ENCODE data around the gene TSPO2.

TSPO2 gene

GRCh38 chr6:41092421-41093140, 50.3 kb downstream of the TSPO2 start:
- Histone ChIP-seq H3K27me3 (ENCODE audit: control insufficient read depth in 3 of 3, insufficient read depth in 3 of 3, low read depth in 1 of 3, low read length in 3 of 3) (no peaks in the 10 kb centered on the region), H3K14ac (ENCODE audit: low read length) (no peak overlapping the region), H3K79me1 (ENCODE audit: low read depth, low read length) (no peaks in the 10 kb centered on the region), H3K18ac (ENCODE audit: low read length) (no peak overlapping the region), H2BK12ac (ENCODE audit: low read length) (no peak overlapping the region), H3K27ac (replicated peaks; ENCODE audit: low read length) (no peak overlapping the region), H2BK120ac (ENCODE audit: low read depth, low read length) (no peak overlapping the region), H2AFZ (ENCODE audit: low read length) (no peak overlapping the region), H3K4me3 (ENCODE audit: low read length in 2 of 2) (no peak overlapping the region), H3K4ac (ENCODE audit: low read length) (no peak overlapping the region), H3K9me3 (replicated peaks in 1 of 2; ENCODE audit: control insufficient read depth in 2 of 2, insufficient read depth in 1 of 2, low read depth in 1 of 2, low read length in 2 of 2) (no peaks in the 10 kb centered on the region), H3K36me3 (replicated peaks in 1 of 2; ENCODE audit: control insufficient read depth in 2 of 2, insufficient read depth in 2 of 2, low read length in 2 of 2) (peaks cover 42 to 97% of the 10 kb centered on the region in 2 donors), H3K4me2 (ENCODE audit: insufficient read depth, low read length, poor library complexity, severe bottlenecking) (no peak overlapping the region), H3K4me1 (ENCODE audit: control insufficient read depth in 2 of 2, insufficient read depth in 1 of 2, low read depth in 1 of 2, low read length in 2 of 2) (no peaks in the 10 kb centered on the region), H4K91ac (ENCODE audit: low read depth, low read length, poor library complexity) (no peak overlapping the region), H3K9ac (ENCODE audit: low read depth, low read length, poor library complexity) (no peak overlapping the region), H3K23ac (ENCODE audit: low read depth, low read length, poor library complexity) (no peak overlapping the region), H4K8ac (ENCODE audit: low read depth, low read length) (no peak overlapping the region), H2BK15ac (ENCODE audit: low read length) (no peak overlapping the region), H2AK5ac (ENCODE audit: low read depth, low read length) (no peak overlapping the region), H2BK5ac (ENCODE audit: low read length) (no peak overlapping the region)
- no peak for DNase-seq (ENCODE audit: low spot score)
- WGBS, 2 donors (ENCODE audit: extremely low coverage in 2 of 2, insufficient read length in 2 of 2, insufficient replicate concordance in 1 of 2) = no CpG with 5 or more reads among the region's 4 CpGs

DNA sequence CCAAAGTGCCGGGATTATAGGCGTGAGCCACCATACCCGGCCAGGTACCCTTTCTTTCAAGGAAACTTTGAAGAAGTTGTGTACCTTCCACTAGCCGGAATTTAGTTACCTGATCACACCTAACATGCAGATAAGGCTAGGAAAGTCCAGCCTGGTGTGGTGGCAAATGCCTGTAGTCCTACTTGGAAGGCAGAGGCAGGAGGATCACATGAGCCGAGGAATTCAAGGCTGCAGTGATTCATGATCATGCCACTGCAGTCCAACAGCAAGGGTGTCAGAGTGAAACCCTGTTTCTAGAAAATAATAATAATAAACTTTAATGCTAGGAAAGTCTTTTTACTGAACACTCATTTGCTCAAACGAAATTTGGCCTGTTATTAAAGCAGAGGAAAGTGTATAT, 51.5 kb downstream of the TSPO2 start:
- no peak overlapping the region for H3K4ac ChIP-seq (ENCODE audit: low read length)
- H3K9ac ChIP-seq (ENCODE audit: low read depth, low read length, poor library complexity) = no peak overlapping the region
- H3K4me1 ChIP-seq (ENCODE audit: control insufficient read depth in 2 of 2, insufficient read depth in 1 of 2, low read depth in 1 of 2, low read length in 2 of 2) = no peaks in the 10 kb centered on the region
- no peak overlapping the region for H2AK5ac ChIP-seq (ENCODE audit: low read depth, low read length)
- H3K36me3 ChIP-seq (replicated peaks in 1 of 2; ENCODE audit: control insufficient read depth in 2 of 2, insufficient read depth in 2 of 2, low read length in 2 of 2) = peaks cover 50 to 99% of the 10 kb centered on the region in 2 donors
- no peak overlapping the region for H3K4me2 ChIP-seq (ENCODE audit: insufficient read depth, low read length, poor library complexity, severe bottlenecking)
- no peak overlapping the region for H3K4me3 ChIP-seq (ENCODE audit: low read length in 2 of 2)
- no peak overlapping the region for H2AFZ ChIP-seq (ENCODE audit: low read length)
- H4K91ac ChIP-seq (ENCODE audit: low read depth, low read length, poor library complexity) = no peak overlapping the region
- H2BK5ac ChIP-seq (ENCODE audit: low read length) = no peak overlapping the region
- H3K23ac ChIP-seq (ENCODE audit: low read depth, low read length, poor library complexity) = no peak overlapping the region
- H2BK12ac ChIP-seq (ENCODE audit: low read length) = no peak overlapping the region
- no peak overlapping the region for H4K8ac ChIP-seq (ENCODE audit: low read depth, low read length)
- no peaks in the 10 kb centered on the region for H3K9me3 ChIP-seq (replicated peaks in 1 of 2; ENCODE audit: control insufficient read depth in 2 of 2, insufficient read depth in 1 of 2, low read depth in 1 of 2, low read length in 2 of 2)
- H3K27me3 ChIP-seq (ENCODE audit: control insufficient read depth in 3 of 3, insufficient read depth in 3 of 3, low read depth in 1 of 3, low read length in 3 of 3) = no peaks in the 10 kb centered on the region
- H3K79me1 ChIP-seq (ENCODE audit: low read depth, low read length) = no peaks in the 10 kb centered on the region
- H2BK120ac ChIP-seq (ENCODE audit: low read depth, low read length) = no peak overlapping the region
- H3K27ac ChIP-seq (replicated peaks; ENCODE audit: low read length) = no peak overlapping the region
- DNase-seq (ENCODE audit: low spot score) = no peak
- H3K14ac ChIP-seq (ENCODE audit: low read length) = no peak overlapping the region
- H3K18ac ChIP-seq (ENCODE audit: low read length) = no peak overlapping the region
- no CpG with 5 or more reads among the region's 6 CpGs for WGBS, 2 donors (ENCODE audit: extremely low coverage in 2 of 2, insufficient read length in 2 of 2, insufficient replicate concordance in 1 of 2)
- H2BK15ac ChIP-seq (ENCODE audit: low read length) = no peak overlapping the region

Measured in neuronal stem cell (in vitro differentiated cells).